Brain microvascular endothelial cell (primary cell): ENCODE data around the gene CLDN1.

Experiments used
- DNase-seq: peaks from one replicate; pipeline ENCODE4 v3.0.0-alpha.2; 2020
- H3K27ac ChIP-seq: fragments of 250-450 bp; sonication (Bioruptor Pico); 2 replicates; pipeline ENCODE4 v1.5.1; 2020; ENCODE audit warnings: mild to moderate bottlenecking, moderate library complexity
- H3K27me3 ChIP-seq: fragments of 250-450 bp; sonication (Bioruptor Pico); replicated peaks from 2 replicates; pipeline ENCODE4 v1.5.1; 2020; ENCODE audit warnings: mild to moderate bottlenecking
- H3K36me3 ChIP-seq: fragments of 250-450 bp; sonication (Bioruptor Pico); replicated peaks from 2 replicates; pipeline ENCODE4 v1.5.1; 2020; ENCODE audit warnings: mild to moderate bottlenecking
- H3K4me3 ChIP-seq: 2 replicates; pipeline ENCODE4 v1.5.1; 2011; ENCODE audit warnings: low read depth, mild to moderate bottlenecking, control low read depth, low read length, moderate library complexity
- CTCF ChIP-seq: IDR thresholded peaks from 2 replicates; pipeline ENCODE4 v1.5.1; 2011; ENCODE audit warnings: low read depth, mild to moderate bottlenecking, moderate library complexity, low read length, control low read depth, inconsistent platforms; ENCODE audit errors: missing control alignments
- in situ Hi-C: cut with HindIII; loops from 2 replicates; pipeline ENCODE4 v1.10.0; 2017; ENCODE audit warnings: low sequenced_read_pairs, low pct_ligation_motif_present

The CLDN1 gene

GRCh38 chr3:190356246-190356645, 34.0 kb upstream of the CLDN1 start:
- no peak overlapping the region for H3K27ac ChIP-seq
- H3K4me3 ChIP-seq: no peak overlapping the region
- no peak for DNase-seq
- H3K27me3 ChIP-seq: no peaks in the 10 kb centered on the region
- in situ Hi-C loops: no loop called here
- H3K36me3 ChIP-seq: no peaks in the 10 kb centered on the region
- TF ChIP-seq CTCF: no peak

GRCh38 chr3:190352861-190353457, 30.7 kb upstream of the CLDN1 start:
- H3K4me3 ChIP-seq: no peak overlapping the region
- no peak for TF ChIP-seq CTCF
- in situ Hi-C loops: no loop called here

GRCh38 chr3:190346541-190346940, 24.3 kb upstream of the CLDN1 start:
- H3K27ac ChIP-seq: no peak overlapping the region

More at GRCh38 chr3:190352861-190353457, 30.7 kb upstream of the CLDN1 start:
- Histone ChIP-seq H3K36me3 (no peaks in the 10 kb centered on the region), H3K27ac (no peak overlapping the region), H3K27me3 (no peaks in the 10 kb centered on the region)
- no peak for DNase-seq

GRCh38 chr3:190345878-190346277, 23.6 kb upstream of the CLDN1 start:
- H3K27me3 ChIP-seq: no peaks in the 10 kb centered on the region
- no peak for TF ChIP-seq CTCF
- no peaks in the 10 kb centered on the region for H3K36me3 ChIP-seq
- H3K4me3 ChIP-seq: no peak overlapping the region
- no peak for DNase-seq
- in situ Hi-C loops: no loop called here
- H3K27ac ChIP-seq: peak overlapping the region; percentile 95

More at GRCh38 chr3:190346541-190346940, 24.3 kb upstream of the CLDN1 start:
- in situ Hi-C loops: no loop called here
- no peaks in the 10 kb centered on the region for H3K27me3 ChIP-seq
- no peak for TF ChIP-seq CTCF
- H3K36me3 ChIP-seq: no peaks in the 10 kb centered on the region
- H3K4me3 ChIP-seq: no peak overlapping the region
- no peak for DNase-seq

GRCh38 chr3:190345027-190345821, 23.0 kb upstream of the CLDN1 start:
- no peaks in the 10 kb centered on the region for H3K36me3 ChIP-seq
- H3K27me3 ChIP-seq: no peaks in the 10 kb centered on the region
- TF ChIP-seq CTCF: no peak
- peak; percentile 91 for DNase-seq
- no peak overlapping the region for H3K4me3 ChIP-seq
- in situ Hi-C loops: no loop called here
- H3K27ac ChIP-seq: peak overlapping the region; percentile 95
